Peyer's patch (tissue), 4 donors: ENCODE measurements around the gene UBIAD1. TPM values are rescaled to one million over a fixed set of nuclear protein-coding genes. Genes with fewer than 3 reads are reported as not detected.
"Not testable (repeated sequence)": the region's sequence is repeated elsewhere in the genome, so short reads cannot be mapped to it uniquely, and the experiment has no call there.

Experiments
- DNase-seq, 3 donors: peaks; one replicate each; pipeline ENCODE4 v3.0.0-alpha.2; 2017 to 2019
- H3K27ac ChIP-seq, 4 donors: fragments of 200-600 bp; sonication (generic); one replicate each; pipeline ENCODE4 v1.5.1; 2016 to 2019
- H3K27me3 ChIP-seq, 2 donors: fragments of 200-600 bp; sonication (generic); one replicate each; pipeline ENCODE4 v1.5.1; 2019
- H3K36me3 ChIP-seq, 3 donors: fragments of 200-600 bp; sonication (generic); one replicate each; pipeline ENCODE4 v1.5.1; 2016 to 2019
- H3K4me1 ChIP-seq, 4 donors: fragments of 200-600 bp; sonication (generic); one replicate each; pipeline ENCODE4 v1.5.1; 2016 to 2019
- H3K4me3 ChIP-seq, 4 donors: fragments of 200-600 bp; sonication (generic); 1 replicate in 3 of 4; 2 replicates in 1 of 4; pipeline ENCODE4 v1.5.1; 2016 to 2019; ENCODE audit warnings: mild to moderate bottlenecking in 1 of 4
- H3K9me3 ChIP-seq, 4 donors: fragments of 200-600 bp; sonication (generic); one replicate each; pipeline ENCODE4 v1.5.1; 2016 to 2019; ENCODE audit warnings: mild to moderate bottlenecking in 1 of 4
- POLR2A ChIP-seq, 2 donors: fragments of 450-650 bp; IDR thresholded peaks; one replicate each; pipeline ENCODE4 v1.5.1; 2017; ENCODE audit warnings: antibody characterized with exemption in 2 of 2, mild to moderate bottlenecking in 2 of 2, moderate library complexity in 2 of 2
- total RNA-seq, 4 donors: library from RNA; depleted of rRNA; stranded (reverse); fragments of >200 nt; gene quantifications; one replicate each; pipeline ENCODE4 v1.1.0, GENCODE V29; 2016
- TF ChIP-seq, protein P1 (sequence below), 6 experiments: fragments of 450-650 bp in 4 of 6; fragments of 200-600 bp in 2 of 6; sonication (generic) in 1 of 6; IDR thresholded peaks; one replicate each; pipeline ENCODE4 v1.5.1; 2017 to 2019; ENCODE audit warnings: antibody characterized with exemption in 6 of 6, mild to moderate bottlenecking in 3 of 6, moderate library complexity in 1 of 6

UBIAD1 gene
- total RNA-seq, 4 donors from 2014 or later: 7.5 to 18.2 (median 12.4) TPM

DNA sequence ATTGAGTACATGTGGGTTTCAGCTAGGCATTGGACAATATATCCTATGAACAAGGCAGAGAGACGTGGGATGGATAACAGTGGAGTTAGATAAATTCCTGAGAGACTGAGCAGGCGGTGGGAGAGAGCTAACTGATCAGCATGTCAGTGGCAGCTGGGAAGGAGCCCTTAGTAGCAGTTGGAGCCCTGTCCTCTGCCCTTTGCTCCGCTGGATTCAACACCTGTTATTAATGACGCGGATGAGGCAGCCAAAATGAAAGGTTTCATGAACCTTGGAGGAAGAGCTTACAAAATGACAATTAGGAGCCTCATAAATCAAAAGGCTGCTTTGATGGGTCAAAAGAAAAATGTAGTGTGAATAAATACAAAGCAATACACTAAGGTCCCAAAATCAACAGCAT lies 16.1 kb downstream of the UBIAD1 start:
- Histone ChIP-seq H3K4me3 (no peak overlapping the region), H3K27ac (no peak overlapping the region), H3K27me3 (no peaks in the 10 kb centered on the region), H3K36me3 (peaks cover 0 to 35% (median 0%) of the 10 kb centered on the region in 3 donors), H3K4me1 (no peaks in the 10 kb centered on the region), H3K9me3 (no peaks in the 10 kb centered on the region)
- no peak for TF ChIP-seq POLR2A (IDR thresholded peaks at IDR 0.05)
- TF ChIP-seq, protein P1, sequence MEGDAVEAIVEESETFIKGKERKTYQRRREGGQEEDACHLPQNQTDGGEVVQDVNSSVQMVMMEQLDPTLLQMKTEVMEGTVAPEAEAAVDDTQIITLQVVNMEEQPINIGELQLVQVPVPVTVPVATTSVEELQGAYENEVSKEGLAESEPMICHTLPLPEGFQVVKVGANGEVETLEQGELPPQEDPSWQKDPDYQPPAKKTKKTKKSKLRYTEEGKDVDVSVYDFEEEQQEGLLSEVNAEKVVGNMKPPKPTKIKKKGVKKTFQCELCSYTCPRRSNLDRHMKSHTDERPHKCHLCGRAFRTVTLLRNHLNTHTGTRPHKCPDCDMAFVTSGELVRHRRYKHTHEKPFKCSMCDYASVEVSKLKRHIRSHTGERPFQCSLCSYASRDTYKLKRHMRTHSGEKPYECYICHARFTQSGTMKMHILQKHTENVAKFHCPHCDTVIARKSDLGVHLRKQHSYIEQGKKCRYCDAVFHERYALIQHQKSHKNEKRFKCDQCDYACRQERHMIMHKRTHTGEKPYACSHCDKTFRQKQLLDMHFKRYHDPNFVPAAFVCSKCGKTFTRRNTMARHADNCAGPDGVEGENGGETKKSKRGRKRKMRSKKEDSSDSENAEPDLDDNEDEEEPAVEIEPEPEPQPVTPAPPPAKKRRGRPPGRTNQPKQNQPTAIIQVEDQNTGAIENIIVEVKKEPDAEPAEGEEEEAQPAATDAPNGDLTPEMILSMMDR (IDR thresholded peaks at IDR 0.05): no peak
- no peak for DNase-seq

DNA sequence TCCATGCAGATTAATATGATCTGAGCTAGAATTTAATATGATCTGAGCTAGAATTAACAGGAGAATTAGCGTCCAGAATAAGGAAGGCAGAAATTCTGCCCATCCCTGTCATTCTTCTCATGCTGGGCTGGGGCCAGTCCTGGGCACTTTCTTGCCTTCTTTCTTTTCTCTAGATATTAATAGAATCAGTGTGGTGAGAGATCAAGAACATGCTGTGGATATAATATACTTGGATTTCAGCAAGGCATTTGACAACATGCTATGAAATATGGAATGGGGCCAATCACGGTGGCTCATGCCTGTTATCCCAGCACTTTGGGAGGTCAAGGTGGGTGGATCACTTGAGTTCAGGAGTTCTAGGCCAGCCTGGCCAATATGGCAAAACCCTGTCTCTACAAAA lies 18.1 kb downstream of the UBIAD1 start:
- no peak for TF ChIP-seq POLR2A (IDR thresholded peaks at IDR 0.05)
- TF ChIP-seq, protein P1 (IDR thresholded peaks at IDR 0.05): no peak
- Histone ChIP-seq H3K27ac (no peak overlapping the region), H3K36me3 (peaks cover 0 to 42% (median 0%) of the 10 kb centered on the region in 3 donors), H3K27me3 (no peaks in the 10 kb centered on the region), H3K9me3 (no peaks in the 10 kb centered on the region), H3K4me1 (no peaks in the 10 kb centered on the region), H3K4me3 (no peak overlapping the region)
- no peak for DNase-seq

DNA sequence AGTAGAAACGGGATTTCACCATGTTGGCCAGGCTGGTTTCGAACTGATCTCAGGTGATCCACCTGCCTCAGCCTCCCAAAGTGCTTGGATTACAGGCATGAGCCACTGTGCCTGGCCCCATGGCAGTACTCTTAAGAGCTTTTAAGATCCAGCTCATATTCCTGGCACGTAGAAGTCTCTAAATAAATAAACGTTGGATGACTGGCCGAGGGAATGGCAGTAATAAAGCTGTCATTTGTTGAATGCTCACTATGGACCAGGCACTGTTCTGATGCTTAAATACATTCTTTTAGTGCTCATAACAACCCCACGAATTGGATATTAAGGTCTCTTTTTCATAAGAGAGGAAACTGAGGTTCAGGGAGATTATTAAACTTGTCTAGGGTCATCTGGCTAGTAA lies 20.9 kb downstream of the UBIAD1 start:
- Histone ChIP-seq H3K4me3 (no peak overlapping the region), H3K4me1 (no peaks in the 10 kb centered on the region), H3K27ac (no peak overlapping the region), H3K9me3 (no peaks in the 10 kb centered on the region), H3K36me3 (peaks cover 0 to 25% (median 0%) of the 10 kb centered on the region in 3 donors), H3K27me3 (no peaks in the 10 kb centered on the region)
- no peak for DNase-seq
- TF ChIP-seq, protein P1 (IDR thresholded peaks at IDR 0.05): no peak
- TF ChIP-seq POLR2A (IDR thresholded peaks at IDR 0.05): no peak

DNA sequence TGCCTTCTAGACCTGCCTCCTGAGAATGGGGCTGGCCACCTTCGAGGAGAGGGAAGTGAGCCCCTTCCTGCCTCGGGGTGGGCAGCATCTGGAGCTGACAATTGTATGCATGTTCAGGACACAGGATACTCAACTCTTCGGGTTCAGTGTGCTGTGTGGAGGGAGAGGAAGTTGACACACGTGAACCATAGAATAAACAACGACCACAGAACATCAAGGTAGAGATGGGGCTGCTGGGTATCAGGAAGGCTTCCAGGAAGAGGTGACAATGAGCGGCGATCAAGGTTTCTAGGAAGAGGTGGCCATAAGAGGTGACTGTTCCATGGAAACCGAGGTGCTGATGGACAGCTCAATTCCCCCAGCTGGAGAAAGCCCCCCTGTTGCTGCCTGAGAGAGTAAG lies 22.0 kb downstream of the UBIAD1 start:
- no peaks in the 10 kb centered on the region for H3K27me3 ChIP-seq
- no peaks in the 10 kb centered on the region for H3K4me1 ChIP-seq
- no peak for TF ChIP-seq POLR2A (IDR thresholded peaks at IDR 0.05)
- TF ChIP-seq, protein P1 (IDR thresholded peaks at IDR 0.05): no peak
- no peak overlapping the region for H3K27ac ChIP-seq
- no peaks in the 10 kb centered on the region for H3K9me3 ChIP-seq
- peaks cover 0 to 19% (median 0%) of the 10 kb centered on the region in 3 donors for H3K36me3 ChIP-seq
- no peak overlapping the region for H3K4me3 ChIP-seq
- DNase-seq: no peak

DNA sequence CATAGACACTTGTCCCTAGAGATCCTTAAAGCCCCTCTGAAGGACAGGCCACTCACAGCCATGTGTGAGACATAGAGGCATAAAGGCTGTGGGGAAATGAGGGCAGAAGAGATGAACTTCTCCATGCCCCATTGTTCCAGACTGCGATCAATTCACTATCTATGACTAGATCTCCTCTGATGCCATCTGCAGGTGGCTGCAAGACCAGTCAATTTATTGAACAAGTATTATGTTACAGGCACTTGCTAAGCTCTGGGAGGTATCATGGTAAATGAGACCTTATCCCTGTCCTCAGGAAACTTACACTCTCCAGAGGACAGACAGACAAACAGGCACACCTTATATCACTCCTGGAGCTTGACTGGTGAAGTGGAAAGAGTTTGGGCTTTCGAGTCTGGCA lies 22.9 kb downstream of the UBIAD1 start:
- Histone ChIP-seq H3K9me3 (no peaks in the 10 kb centered on the region), H3K36me3 (peaks cover 0 to 15% (median 0%) of the 10 kb centered on the region in 3 donors), H3K4me3 (no peak overlapping the region), H3K27me3 (no peaks in the 10 kb centered on the region), H3K27ac (no peak overlapping the region), H3K4me1 (no peaks in the 10 kb centered on the region)
- TF ChIP-seq, protein P1 (IDR thresholded peaks at IDR 0.05): no peak
- no peak for TF ChIP-seq POLR2A (IDR thresholded peaks at IDR 0.05)
- DNase-seq: no peak

DNA sequence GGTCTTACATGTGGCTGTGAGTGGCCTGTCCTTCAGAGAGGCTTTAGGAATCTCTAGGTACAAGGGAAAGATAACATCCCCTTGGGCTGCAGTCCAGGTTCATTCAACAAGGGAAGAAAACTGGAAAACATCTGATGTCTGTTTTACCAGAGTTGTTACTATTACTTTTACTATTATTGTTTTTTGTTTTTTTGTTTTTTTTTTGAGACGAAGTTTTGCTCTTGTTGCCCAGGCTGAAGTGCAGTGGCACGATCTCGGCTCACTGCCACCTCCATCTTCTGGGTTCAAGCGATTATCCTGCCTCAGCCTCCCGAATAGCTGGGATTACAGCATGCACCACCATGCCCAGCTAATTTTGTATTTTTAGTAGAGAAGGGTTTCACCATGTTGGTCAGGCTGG lies 24.8 kb downstream of the UBIAD1 start:
- not testable (repeated sequence) for DNase-seq, H3K4me3 ChIP-seq, H3K27ac ChIP-seq, H3K9me3 ChIP-seq, H3K27me3 ChIP-seq, H3K4me1 ChIP-seq
- peaks cover 0 to 15% (median 0%) of the 10 kb centered on the region in 3 donors for H3K36me3 ChIP-seq
